NCI-H2196 treated with DMSO at 0.1 percent for 48 hours (cell line): ENCODE measurements around the gene VWC2L.

ENCODE experiments used
- DNase-seq: peaks from one replicate; lab custom pipeline; 2025; ENCODE audit not compliant: unreplicated experiment; lab: John Stamatoyannopoulos, UW

The VWC2L gene

DNA sequence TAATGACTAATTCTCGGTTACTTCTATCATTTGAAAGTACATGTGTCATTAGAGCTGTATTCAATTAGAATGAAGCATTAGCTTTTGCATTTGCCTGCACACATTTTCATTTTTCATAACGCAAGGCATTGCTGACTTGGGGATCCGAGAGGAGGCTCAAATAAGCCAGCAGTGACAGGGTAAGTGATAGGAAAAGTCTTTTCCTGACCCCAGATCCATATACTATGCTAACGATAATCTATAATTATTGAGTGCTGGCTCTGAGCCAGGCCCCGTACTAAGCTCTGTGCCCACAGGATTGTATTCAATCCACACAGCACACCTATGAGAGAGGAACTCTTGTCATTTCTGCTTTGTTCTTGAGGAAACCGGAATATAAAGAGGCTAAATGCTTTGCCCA lies 168.2 kb downstream of the VWC2L start:
- no peak for DNase-seq

DNA sequence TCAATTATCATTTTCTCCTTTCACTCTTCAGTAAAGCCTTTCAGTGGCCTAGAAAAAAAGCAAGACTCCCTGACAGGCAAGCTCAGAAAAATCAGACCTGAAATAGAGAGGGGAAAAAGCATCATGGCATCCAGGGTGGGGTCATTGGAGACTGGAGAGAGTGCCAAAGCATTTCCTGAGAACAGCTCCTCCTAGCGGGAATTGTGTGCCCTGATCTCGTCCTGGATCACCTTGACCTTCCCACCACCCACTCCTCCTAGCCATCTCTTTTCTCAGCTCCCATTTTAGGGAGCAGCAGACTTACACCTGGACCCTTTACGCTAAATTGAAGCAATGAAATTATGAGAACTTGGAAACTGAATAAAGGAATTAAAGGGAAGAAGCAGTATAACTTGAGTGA lies 176.6 kb downstream of the VWC2L start:
- DNase-seq, result no peak

DNA sequence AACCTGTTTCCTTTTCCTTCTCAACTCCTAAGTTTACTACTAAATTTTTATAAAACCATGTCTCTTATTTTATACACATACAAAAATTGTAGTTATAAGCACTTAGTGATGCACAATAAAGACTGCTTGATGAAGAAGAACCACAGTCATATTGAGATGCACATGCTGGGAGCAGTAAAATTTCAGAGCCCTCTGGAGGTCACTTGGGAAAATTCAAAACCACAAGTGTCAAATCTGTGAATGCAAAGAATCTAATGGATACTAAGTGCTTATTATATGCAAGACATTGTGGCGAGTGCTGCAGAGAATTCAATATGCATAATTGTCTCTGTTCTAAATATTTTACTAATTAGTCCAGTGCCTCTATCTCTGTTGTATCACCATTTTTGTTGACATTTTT lies 180.5 kb downstream of the VWC2L start:
- DNase-seq, result no peak

DNA sequence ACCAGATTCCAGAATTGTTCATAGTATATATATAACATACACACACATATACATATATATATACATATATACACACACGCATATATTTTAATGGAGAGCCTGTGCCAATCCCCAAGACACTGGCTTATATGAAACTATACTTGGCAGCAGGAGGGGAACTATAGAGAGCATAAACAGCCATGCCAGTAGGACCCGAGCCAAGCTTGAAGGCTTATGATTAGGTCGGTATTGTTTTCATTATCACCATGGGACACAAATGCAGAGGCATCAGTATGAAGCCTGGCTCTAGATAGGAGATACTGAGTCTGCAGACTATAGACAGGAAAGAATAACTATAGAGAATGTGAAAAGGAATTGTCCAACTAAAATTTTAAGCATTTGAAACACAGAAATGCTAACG lies 181.2 kb downstream of the VWC2L start:
- no peak for DNase-seq

DNA sequence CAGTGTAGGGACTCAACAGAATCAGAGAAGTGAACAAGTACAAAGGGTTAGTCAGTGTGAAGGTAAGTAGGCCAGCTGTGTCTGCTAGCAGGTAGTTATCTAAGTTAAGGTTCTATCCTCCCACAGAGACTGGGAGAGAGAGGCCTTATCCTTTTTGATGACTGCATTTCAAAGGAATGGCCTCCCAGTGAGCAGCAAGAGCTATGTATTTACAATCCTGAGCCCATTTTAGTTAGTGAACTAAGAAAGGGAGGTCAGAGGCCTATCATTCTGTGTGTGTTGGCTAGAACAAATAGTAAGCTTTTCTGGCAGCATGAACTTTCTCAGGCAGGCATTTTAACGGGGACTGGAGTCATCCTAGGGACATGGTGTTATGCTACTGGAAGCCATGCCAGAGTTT lies 182.9 kb downstream of the VWC2L start:
- no peak for DNase-seq

DNA sequence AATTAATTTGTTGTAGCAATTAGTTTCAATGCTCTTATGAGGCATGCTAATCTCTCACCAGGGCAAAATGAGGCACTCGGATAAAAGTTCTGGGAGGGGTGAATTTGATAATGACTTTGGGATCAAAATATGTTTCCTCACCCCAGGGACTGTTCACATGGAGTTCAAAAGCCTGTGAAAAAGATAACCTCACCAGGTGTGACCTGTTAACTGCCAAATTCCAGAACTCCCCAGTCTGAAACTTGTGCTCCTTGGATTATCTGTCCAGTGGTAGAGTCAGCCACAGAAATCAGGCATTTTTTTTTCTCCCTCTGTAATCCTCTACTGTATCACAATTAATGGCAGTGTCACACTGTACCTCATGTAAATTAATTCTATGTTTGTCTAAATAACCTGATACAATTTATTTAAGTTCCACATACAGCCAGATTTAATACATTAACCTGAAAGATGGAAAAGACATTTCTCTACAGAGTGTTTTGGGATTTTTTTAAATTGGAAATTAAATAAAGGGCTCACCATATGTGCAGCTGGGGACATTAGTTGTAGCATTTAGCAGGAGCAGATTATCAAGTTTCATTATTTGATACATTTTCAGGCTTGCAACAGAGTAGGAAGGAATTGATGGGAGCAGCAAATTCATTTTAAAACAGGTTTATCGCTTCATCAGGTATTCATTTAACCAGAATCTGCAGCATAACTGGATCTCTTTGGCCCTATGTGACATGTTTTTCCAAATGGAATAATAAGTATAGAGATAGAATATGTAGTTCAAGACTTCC lies 191.2 kb downstream of the VWC2L start:
- no peak for DNase-seq

DNA sequence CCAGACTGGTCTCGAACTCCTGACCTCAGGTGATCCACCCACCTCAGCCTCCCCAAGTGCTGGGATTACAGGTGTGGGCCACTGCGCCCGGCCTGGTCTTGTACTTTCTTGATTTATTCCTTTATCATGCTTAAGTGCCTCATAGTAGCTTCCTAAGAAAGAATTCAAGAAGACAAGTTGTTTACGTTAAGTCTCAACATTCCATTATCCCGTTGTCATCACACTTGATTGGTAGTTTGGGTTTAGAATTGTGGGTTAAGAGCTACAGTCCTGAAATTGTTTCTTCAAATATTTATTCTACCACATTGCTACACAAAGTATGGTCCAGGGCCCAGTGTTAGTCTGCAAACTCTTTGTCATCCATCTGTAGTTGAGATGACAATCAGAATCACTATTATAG lies 194.0 kb downstream of the VWC2L start:
- no peak for DNase-seq

DNA sequence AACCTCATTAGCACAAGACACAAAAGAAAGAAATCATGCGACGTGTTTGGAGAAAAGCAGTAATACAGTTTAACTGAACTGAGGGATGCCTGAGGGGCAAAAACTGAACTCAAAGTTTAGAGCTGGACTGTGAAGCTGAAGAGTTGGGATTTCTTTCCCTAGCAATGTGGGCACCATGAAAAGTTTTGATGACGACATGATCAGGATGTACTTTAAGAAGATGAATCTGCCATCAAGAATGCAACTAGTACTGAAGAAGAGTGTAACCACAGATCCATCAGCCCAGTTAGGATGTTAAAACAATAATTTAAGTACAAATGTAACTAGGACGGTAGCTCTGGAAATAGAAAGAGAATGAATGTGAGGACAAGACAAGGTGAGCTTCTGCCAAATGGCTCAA lies 196.2 kb downstream of the VWC2L start:
- DNase-seq, result no peak

DNA sequence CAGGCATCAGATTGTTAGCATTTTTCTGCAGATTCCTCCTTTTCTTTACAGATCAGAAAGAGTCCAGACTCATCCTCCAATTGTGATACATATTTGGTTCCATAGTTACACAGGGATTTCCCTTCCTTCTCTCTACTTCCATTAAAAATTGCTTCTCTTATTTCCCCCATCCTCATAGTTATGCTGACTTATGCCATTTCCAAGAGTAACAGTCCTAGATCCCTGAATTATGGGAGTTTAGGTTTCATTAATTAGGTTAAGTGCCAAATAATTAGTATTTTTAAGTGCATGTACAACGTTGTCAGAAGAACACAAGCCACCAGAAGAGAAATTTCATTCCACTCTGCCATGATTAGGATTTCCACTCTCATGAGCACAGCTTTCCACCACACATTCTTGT lies 200.2 kb downstream of the VWC2L start:
- DNase-seq, result no peak

DNA sequence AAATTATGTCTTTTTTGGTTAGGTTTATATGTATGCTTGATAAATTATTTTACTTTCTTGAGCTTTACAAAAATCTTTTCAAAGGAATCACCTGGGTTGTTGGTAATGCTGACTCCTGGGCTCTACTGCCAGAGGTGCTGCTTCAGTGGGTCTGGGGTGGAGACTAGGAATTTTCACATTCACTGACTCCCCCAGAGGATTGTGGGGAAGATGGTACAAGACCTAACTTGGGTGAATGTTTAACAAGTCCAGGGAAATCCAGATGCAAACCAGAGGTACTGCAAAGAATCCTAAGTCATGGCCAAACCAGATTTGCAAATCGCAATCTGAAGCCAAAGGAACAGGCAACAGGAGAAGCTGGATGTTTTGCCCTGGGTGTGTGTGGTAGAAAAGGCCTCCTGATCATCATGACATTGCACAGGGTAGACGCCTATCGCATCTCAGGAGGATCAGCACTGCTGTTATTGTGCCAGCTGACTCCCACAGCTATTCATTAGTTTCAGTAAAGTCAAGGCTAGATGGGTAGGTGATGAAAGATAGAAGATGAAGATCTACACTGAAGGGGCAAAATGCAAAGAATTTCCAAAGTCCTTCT lies 213.4 kb downstream of the VWC2L start:
- no peak for DNase-seq

DNA sequence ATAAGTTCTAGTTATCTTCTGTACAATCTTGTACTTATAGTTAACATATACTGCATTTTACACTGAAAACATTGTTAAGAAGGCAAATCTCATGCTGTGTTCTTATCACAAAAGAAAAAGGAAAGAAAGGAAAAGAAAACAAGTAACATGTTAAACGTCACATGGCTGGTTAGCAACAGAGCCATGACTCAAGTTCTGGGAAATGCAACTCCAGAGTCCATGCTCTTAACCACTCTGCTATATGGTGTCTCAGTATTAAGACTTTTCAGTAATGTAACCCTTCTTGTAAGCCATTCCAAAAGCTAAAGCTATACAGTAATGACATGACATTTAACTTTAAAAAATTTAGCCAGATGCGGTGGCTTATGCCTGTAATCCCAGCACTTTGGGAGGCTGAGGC lies 217.2 kb downstream of the VWC2L start:
- no peak for DNase-seq
